Measurements from ENCODE around the gene LIF. TPM values are rescaled to one million over a fixed set of nuclear protein-coding genes. Genes with fewer than 3 reads are reported as not detected.

LIF gene
- total and polyA plus RNA-seq, 9 donors: 0.35 to 8.3 (median 1.9) TPM

GRCh38 chr22:30287648-30288418 is 41.3 kb upstream of the LIF start:
- Histone ChIP-seq H3K4me1 (ENCODE audit: insufficient read depth) (peaks cover 17% of the 10 kb centered on the region), H3K27me3 (no peaks in the 10 kb centered on the region), H3K4me3 (peak overlapping the region; percentile 97), H3K9me3 (no peaks in the 10 kb centered on the region), H3K36me3 (no peaks in the 10 kb centered on the region), H3K27ac (peak overlapping the region in 1 of 2 donors; percentile 87)
- WGBS, 3 donors: 6 to 18% (median 7%) methylated on average over 4 to 5 of the region's 5 CpGs
- peak; percentile 86 to 92 (median 89) for DNase-seq
- intact Hi-C loops (cut with DNase I): loop anchor here in 3 of 4 donors (2.0 to 5.0 kb wide), 4 partner anchors 37 to 99 kb away; partner anchors contain the start of genes RNF215 (in 3 of the 3), CCDC157 (in 2 of the 3) and SF3A1 (in 2 of the 3)
- TF ChIP-seq POLR2A (IDR thresholded peaks at IDR 0.05) (peak; percentile 50), EP300 (IDR thresholded peaks at IDR 0.05) (no peak), CTCF (IDR thresholded peaks at IDR 0.05) (peak; percentile 70 to 94 (median 90))

- peak in 4 of 5 donors; percentile 71 to 79 (median 74) for DNase-seq
- WGBS, 3 donors: 67 to 72% (median 70%) methylated on average over 28 to 31 of the region's 31 CpGs
- no peak overlapping the region for H3K27ac ChIP-seq
- H3K36me3 ChIP-seq: no peaks in the 10 kb centered on the region
- TF ChIP-seq CTCF (IDR thresholded peaks at IDR 0.05) (peak; percentile 55 to 80 (median 60)), EP300 (IDR thresholded peaks at IDR 0.05) (no peak)
- no peaks in the 10 kb centered on the region for H3K9me3 ChIP-seq
- no peaks in the 10 kb centered on the region for H3K27me3 ChIP-seq
- intact Hi-C loops (cut with DNase I): loop anchor here in 2 of 4 donors (2.0 to 5.0 kb wide), 2 partner anchors 100 kb away; partner anchors contain the start of gene RNF215 (in 2 of the 2)
- H3K4me1 ChIP-seq (ENCODE audit: insufficient read depth): peaks cover 17% of the 10 kb centered on the region
- H3K4me3 ChIP-seq: no peak overlapping the region
Observed at GRCh38 chr22:30286813-30287647, 40.5 kb upstream of the LIF start.

GRCh38 chr22:30286331-30286730 is 39.8 kb upstream of the LIF start:
- no peak for DNase-seq
- no peak for TF ChIP-seq CTCF (IDR thresholded peaks at IDR 0.05)
- Histone ChIP-seq H3K4me1 (ENCODE audit: insufficient read depth) (peaks cover 14% of the 10 kb centered on the region), H3K27ac (no peak overlapping the region), H3K4me3 (no peak overlapping the region), H3K27me3 (no peaks in the 10 kb centered on the region), H3K36me3 (no peaks in the 10 kb centered on the region), H3K9me3 (no peaks in the 10 kb centered on the region)
- WGBS, 3 donors: 72 to 76% (median 73%) methylated on average over 5 of the region's 5 CpGs
- intact Hi-C loops (cut with DNase I): loop anchor here in 2 of 4 donors (2.0 to 5.0 kb wide), 2 partner anchors 100 to 101 kb away; partner anchors contain the start of gene RNF215 (in 2 of the 2)

GRCh38 chr22:30285846-30286200 is 39.3 kb upstream of the LIF start:
- peaks cover 10% of the 10 kb centered on the region for H3K4me1 ChIP-seq (ENCODE audit: insufficient read depth)
- WGBS, 3 donors: 84 to 95% (median 86%) methylated on average over 7 to 8 of the region's 8 CpGs
- H3K4me3 ChIP-seq: no peak overlapping the region
- no peak overlapping the region for H3K27ac ChIP-seq
- DNase-seq: no peak
- intact Hi-C loops (cut with DNase I): loop anchor here in 2 of 4 donors (2.0 to 5.0 kb wide), 2 partner anchors 101 kb away; partner anchors contain the start of gene RNF215 (in 2 of the 2)
- H3K27me3 ChIP-seq: no peaks in the 10 kb centered on the region
- no peaks in the 10 kb centered on the region for H3K9me3 ChIP-seq
- TF ChIP-seq POLR2A (IDR thresholded peaks at IDR 0.05) (no peak), CTCF (IDR thresholded peaks at IDR 0.05) (no peak)
- H3K36me3 ChIP-seq: no peaks in the 10 kb centered on the region
